ENCODE data around the gene DEFB116. TPM values are rescaled to one million over a fixed set of nuclear protein-coding genes. Genes with fewer than 3 reads are reported as not detected.

DEFB116 gene, protein sequence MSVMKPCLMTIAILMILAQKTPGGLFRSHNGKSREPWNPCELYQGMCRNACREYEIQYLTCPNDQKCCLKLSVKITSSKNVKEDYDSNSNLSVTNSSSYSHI
- total RNA-seq = not detected in 2 replicates

DNA sequence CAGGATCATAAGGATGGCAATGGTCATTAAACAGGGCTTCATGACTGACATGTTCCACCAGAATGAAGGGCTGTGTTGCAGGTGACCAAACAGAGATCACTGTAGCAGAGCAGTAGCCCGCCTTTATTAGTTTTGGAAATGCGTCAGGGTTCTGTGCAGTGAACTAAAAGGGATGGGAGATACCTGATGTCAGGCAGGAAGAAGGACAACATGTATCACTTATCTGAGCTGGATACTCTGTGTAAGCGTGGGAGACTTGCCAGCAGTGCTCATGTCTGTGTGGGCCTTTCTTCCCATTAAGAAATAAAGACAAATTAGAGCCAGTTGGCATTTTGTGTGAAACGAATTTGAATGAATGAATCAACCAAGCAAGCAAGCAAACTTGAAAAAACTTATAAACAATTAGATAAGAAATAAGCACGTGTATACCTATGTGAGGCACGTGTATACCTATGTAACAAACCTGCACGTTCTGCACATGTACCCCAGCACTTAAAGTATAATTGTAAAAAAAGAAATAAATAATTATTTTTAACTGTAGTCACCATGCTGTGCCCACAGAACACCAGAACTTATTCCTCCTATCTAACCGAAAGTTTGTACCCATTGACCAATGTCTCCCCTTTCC, at the start of gene DEFB116:
Gene DEFB116, minus strand, starts transcription at position 51 of the 628 bp plus-strand sequence. Its CDS starts 0 bp downstream, at position 51.

DNA sequence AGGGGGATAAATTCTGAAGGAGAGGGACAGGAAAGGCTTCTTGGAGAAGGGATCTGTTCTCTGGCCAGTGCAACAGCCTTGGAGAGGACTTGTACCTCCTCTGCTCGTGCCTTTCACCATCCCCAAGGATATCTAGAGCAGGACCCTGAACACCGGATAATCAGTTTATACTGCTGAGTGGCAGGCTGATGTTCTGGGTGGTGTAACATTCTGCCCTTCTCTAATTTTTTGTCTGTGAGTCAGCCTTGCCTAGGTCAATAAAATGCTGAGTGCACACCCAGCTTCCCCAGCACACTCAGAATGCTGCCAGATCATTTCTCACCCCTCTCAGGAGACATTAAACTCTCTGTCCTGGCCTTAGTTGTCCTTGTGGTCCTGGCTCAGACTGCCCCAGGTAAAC, 51.0 kb downstream of the DEFB116 start, which contains the start of gene DEFB115:
Gene DEFB115, plus strand, starts transcription at position 301 of the 400 bp plus-strand sequence. Its CDS starts 0 bp downstream, at position 301.

Other genes with a start within 250 kb of the DEFB116 start
- gene DEFB115, start 50.9 kb downstream of the DEFB116 start, total RNA-seq = not detected in 2 replicates
- not detected in 2 replicates for gene DEFB118, start 60.0 kb upstream of the DEFB116 start, total RNA-seq
- not detected in 2 replicates for gene DEFB119, start 82.0 kb upstream of the DEFB116 start, total RNA-seq
- gene DEFB121, start 97.6 kb upstream of the DEFB116 start, total RNA-seq = not detected in 2 replicates
- not detected in 2 replicates for gene DEFB123, start 132.0 kb upstream of the DEFB116 start, total RNA-seq
- gene DEFB124, start 166.5 kb upstream of the DEFB116 start, total RNA-seq = not detected in 2 replicates
- 0.09 TPM in 1 of 2 replicates, not detected in the other for gene REM1, start 166.7 kb upstream of the DEFB116 start, total RNA-seq
- gene HM13, start 205.9 kb upstream of the DEFB116 start, total RNA-seq = 46.4 and 55.9 TPM in 2 replicates